ENCODE results near the gene TPCN1. TPM values are rescaled to one million over a fixed set of nuclear protein-coding genes. Genes with fewer than 3 reads are reported as not detected.

Gene TPCN1
- total and polyA plus RNA-seq, 8 donors: 39.4 to 83.4 (median 63.5) TPM

- no peaks in the 10 kb centered on the region for H3K36me3 ChIP-seq
- FAIRE-seq (no peak), ATAC-seq (no peak), DNase-seq (no peak)
- TF ChIP-seq CTCF (IDR thresholded peaks at IDR 0.05): no peak
- H3K4me3 ChIP-seq: no peak overlapping the region
- H3K27ac ChIP-seq: no peak overlapping the region
- peaks cover 0 to 3% (median 0%) of the 10 kb centered on the region in 3 donors for H3K4me1 ChIP-seq
- intact Hi-C loops (cut with DNase I): no loop called here
- H3K27me3 ChIP-seq: no peaks in the 10 kb centered on the region
- 70 to 82% methylated on average over 2 of the region's 2 CpGs for WGBS, 2 donors
- H3K9me3 ChIP-seq: no peaks in the 10 kb centered on the region
Measured at GRCh38 chr12:113216027-113216426, 5.2 kb upstream of the TPCN1 start.

GRCh38 chr12:113220593-113221180 lies 577 bp upstream of the TPCN1 start:
- intact Hi-C loops (cut with DNase I): no loop called here
- peaks cover 8 to 24% (median 18%) of the 10 kb centered on the region in 3 donors for H3K4me1 ChIP-seq
- peak; percentile 98 for FAIRE-seq

GRCh38 chr12:113221997-113222729 lies 899 bp downstream of the TPCN1 start:
- Histone ChIP-seq H3K27ac (peak overlapping the region; percentile 84 to 95 (median 89)), H3K4me3 (peak overlapping the region; percentile 61 to 95 (median 88)), H3K27me3 (no peaks in the 10 kb centered on the region), H3K36me3 (peaks cover 0 to 7% (median 0%) of the 10 kb centered on the region in 3 donors), H3K9me3 (no peaks in the 10 kb centered on the region), H3K4me1 (peaks cover 8 to 26% (median 18%) of the 10 kb centered on the region in 3 donors)
- DNase-seq (peak in 1 of 6 donors; percentile 26), ATAC-seq (peak in 1 of 4 donors; percentile 2), FAIRE-seq (no peak)
- 7% methylated on average over 12 of the region's 12 CpGs for WGBS, 2 donors
- TF ChIP-seq CTCF (IDR thresholded peaks at IDR 0.05): no peak
- intact Hi-C loops (cut with DNase I): no loop called here

More at GRCh38 chr12:113220593-113221180, 577 bp upstream of the TPCN1 start:
- H3K4me3 ChIP-seq: peak overlapping the region; percentile 16 to 61 (median 23)
- no peak for ATAC-seq
- H3K27ac ChIP-seq: peak overlapping the region in 2 of 4 donors; percentile 44 to 52
- H3K36me3 ChIP-seq: no peaks in the 10 kb centered on the region
- H3K27me3 ChIP-seq: no peaks in the 10 kb centered on the region
- WGBS, 2 donors: 2% methylated on average over 23 of the region's 23 CpGs
- TF ChIP-seq CTCF (IDR thresholded peaks at IDR 0.05): no peak
- no peaks in the 10 kb centered on the region for H3K9me3 ChIP-seq
- DNase-seq: peak in 1 of 6 donors; percentile 81

GRCh38 chr12:113222730-113223531 lies 1.7 kb downstream of the TPCN1 start:
- peak; percentile 28 to 52 (median 48) for ATAC-seq
- no peaks in the 10 kb centered on the region for H3K9me3 ChIP-seq
- H3K27me3 ChIP-seq: no peaks in the 10 kb centered on the region
- TF ChIP-seq CTCF (IDR thresholded peaks at IDR 0.05): no peak
- intact Hi-C loops (cut with DNase I): no loop called here
- H3K27ac ChIP-seq: peak overlapping the region; percentile 84 to 95 (median 89)
- peaks cover 0 to 15% (median 0%) of the 10 kb centered on the region in 3 donors for H3K36me3 ChIP-seq
- WGBS, 2 donors: 6 to 8% methylated on average over 11 of the region's 11 CpGs
- DNase-seq: peak in 5 of 6 donors; percentile 75 to 88 (median 84)
- peak; percentile 51 for FAIRE-seq
- peak overlapping the region in 3 of 4 donors; percentile 61 to 95 (median 88) for H3K4me3 ChIP-seq
- H3K4me1 ChIP-seq: peaks cover 8 to 26% (median 18%) of the 10 kb centered on the region in 3 donors

All from pancreas (tissue), 10 donors.